HG03097 (cell line): ENCODE measurements around the gene MGLL.
"Not testable (repeated sequence)": the region's sequence is repeated elsewhere in the genome, so short reads cannot be mapped to it uniquely, and the experiment has no call there.

Experiments
- ATAC-seq: cut with Tn5 transposase; IDR thresholded peaks from one replicate; pipeline ENCODE4 v1.9.1; 2021; ENCODE audit not compliant: unreplicated experiment, low FRiP score

The MGLL gene

DNA sequence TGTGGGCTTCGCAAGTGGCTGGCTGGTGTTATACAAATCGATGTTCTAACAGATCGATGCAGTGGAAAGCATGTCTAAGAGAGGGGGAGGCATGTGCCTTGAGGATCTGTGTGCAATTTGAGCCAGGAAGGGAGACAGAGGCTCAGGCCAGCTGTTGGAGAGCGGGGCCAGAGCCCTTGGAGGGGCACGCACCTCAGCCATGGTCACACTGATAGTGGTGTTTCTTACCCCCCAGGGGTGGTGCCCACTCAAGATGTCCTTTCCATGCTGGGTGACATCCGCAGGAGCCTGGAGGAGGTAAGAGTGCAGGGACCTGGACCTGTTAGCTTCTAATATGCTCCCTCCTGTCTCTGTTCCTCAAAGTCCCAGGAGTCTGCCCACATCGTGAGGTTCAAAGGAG lies 153.4 kb downstream of the MGLL start:
- ATAC-seq: no peak

DNA sequence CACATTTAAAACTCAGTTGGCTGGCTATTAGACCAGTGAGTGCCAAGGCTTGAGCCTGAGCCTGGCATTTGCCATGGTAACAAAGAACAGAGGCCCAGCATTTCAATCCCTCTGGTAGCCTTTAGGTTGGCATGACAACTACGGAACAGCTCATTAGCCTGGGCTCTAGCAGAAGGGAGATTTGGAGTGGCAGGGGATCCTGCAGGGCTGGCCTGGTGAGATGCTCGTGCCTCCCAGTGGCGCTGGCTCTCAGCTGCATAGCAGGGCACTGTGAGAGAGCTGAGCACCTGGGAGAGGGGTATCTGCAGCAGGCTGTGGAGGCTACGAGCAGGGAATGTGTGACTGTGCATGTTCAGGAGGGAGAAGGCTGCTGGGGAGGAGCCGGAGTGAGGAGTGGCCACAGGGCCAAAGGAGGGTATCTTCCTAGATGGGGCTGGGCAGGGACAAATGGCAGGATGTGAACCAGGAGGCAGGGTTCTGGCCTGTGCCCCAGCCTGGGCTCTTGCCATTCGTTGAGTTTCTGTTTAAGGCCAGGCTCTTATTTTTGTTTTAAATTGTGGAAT lies 155.1 kb downstream of the MGLL start:
- no peak for ATAC-seq

DNA sequence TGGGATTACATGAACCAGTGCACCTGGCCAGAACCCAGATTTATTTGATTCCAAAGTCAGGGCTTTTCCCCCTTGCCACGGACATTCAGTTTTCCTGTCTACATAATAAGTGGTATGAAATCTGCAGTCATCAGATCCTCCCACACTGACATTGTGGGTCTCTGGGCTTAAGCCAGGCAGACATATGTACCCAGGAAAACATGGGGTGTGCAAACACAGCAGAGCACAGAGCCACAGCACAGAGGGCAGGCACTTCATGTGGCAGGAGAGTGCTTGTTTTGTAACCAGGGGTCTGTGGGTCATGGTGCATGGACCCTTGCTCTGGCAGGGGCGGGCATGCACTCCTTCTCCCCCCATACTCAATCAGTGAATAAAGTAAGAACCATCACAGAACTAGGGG lies 155.6 kb downstream of the MGLL start:
- ATAC-seq: no peak

DNA sequence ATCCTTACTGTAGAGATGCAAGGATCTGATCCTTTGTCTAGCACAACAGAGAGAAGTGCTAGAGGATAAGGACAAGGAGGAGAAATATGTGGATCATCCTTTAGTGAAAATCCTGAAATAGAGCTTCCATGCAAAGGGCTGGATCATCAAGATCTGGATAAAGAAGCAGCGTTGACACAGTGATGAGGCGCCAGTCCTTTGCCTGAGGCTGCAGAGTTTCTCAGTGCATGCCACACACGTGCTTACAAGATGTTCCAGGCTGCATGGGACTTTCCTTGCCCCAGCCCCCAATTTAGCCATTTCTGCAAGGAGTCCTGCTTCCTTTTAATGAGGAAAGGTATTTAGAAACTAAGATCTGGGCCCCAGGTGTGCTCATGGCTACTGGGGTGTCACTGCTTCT lies 156.7 kb downstream of the MGLL start:
- no peak for ATAC-seq

DNA sequence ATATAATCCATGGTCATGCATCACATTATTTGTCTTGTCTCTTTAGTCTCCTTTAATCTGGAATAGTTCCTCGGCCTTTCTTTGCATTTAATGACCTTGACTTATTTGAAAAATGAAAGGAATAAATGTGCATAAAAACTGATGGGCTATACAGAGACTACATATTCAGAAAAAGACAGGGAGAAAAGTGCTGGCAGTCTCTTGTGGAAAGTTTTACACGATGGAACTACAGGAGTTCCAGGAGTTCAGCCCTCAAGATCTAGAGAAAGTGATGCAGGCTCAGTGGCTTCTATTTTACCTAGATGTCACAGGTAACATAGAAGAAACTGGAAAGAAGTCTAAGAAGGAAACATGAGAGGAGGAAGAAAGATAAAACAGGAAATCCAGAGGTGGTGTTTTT lies 157.2 kb downstream of the MGLL start:
- no peak for ATAC-seq

DNA sequence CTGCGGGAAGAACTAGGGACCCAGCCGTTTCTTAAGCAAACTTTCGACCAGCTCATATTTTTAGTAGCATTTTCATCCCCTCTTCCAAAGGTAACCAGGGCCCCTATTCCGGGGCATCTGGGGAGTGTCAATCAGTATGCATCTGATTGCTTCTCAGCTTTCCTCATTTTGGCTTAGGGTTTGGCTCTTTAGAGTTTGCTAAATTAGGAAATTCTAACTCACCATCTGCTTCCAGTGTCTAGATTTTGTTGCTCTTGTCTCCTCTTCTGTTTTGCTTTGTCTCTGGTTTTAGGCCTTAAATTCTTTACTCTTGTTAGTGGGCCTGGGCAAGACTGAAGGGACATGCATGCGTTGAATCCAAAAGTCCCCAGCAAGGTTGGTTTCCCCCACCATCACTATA lies 159.2 kb downstream of the MGLL start:
- ATAC-seq: no peak

DNA sequence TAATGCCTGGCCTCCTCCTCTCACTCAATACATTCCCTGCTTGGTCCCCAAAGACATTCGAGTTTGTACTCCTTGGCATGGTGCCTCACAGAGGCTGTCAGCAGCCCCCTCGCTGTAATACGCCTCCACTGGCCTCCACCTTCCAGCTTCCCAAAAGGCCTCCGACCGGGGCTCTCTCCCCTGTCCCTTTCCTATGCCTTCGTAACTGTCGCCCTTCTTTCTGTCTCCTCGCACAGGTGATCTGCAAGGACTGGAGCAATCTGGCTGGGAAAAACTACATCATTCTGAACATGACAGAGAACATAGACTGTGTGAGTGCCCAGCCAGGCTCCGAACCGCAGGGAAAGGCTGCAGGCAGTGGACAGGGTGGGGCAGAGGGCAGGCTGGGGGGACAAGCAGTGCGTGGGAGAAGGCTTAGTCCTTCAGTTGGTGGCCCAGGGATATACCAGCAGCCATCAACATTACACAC lies 160.3 kb downstream of the MGLL start:
- ATAC-seq: no peak

DNA sequence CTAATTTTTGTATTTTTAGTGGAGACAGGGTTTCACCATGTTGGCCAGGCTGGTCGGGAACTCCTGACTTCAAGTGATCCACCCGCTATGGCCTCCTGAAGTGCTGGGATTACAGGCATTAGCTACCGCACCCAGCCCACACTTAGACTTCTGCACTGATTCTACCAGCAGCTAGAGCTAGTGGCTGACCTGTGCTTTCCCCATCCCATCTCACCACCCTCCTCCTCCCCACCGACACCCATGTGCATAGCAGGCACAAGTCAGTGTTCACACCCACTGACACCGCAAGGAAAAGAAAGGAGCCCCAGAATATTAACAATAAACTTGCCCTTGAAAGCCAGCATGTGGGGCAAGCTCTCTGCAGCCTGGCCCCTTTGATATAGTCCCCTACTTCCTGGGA lies 160.7 kb downstream of the MGLL start:
- ATAC-seq: no peak

DNA sequence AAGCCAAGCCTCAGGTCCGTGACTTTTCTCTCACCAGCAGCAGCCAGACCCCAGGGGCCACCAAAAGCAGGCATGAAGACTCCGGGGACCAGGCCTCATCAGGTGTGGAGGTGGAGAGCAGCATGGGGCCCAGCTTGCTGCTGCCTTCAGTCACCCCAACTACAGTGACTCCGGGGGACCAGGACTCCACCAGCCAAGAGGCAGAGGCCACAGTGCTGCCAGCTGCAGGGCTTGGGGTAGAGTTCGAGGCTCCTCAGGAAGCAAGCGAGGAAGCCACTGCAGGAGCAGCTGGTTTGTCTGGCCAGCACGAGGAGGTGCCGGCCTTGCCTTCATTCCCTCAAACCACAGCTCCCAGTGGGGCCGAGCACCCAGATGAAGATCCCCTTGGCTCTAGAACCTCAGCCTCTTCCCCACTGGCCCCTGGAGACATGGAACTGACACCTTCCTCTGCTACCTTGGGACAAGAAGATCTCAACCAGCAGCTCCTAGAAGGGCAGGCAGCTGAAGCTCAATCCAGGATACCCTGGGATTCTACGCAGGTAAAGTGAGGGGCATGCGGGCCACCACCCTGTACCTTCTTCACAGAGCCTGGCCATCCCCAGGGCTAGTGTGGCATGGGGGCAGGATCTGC lies 161.6 kb downstream of the MGLL start:
- ATAC-seq: no peak

DNA sequence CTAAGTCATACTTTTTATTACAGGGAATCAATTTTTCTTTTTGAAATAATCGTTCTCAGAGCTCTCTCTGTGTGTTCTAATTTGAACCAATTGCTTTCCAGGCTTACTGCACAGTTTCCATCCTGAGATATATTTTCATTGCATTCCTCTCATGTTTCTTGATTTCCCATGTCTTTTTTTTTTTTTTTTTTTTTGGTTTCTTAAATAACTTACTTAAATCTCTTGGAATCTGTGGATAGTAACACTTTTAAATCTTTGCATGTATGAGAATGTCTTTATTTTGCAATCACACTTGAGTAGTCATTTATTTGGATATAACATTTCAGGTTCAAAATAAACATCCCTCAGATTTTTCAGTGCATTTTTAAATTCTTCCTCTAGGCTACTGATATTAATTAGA lies 164.1 kb downstream of the MGLL start:
- ATAC-seq: no peak

DNA sequence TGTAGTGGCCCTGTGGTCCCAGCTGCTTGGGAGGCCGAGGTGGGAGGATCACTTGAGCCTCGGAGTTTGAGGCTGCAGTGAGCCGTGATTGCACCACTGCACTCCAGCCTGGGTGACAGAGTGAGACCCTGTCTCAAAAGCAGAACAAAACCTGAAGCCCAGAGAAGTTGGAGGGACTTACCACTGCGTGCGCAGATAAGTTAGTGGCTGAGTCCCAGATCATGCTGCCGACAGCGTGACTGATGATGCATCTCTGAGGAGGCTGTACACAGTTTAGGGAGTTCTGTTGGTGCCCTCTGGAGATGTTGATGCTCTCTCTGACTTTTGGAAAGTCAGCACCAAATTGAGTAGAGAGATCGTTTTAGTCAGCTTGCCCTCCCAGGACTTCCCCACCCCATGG lies 165.4 kb downstream of the MGLL start:
- no peak for ATAC-seq

DNA sequence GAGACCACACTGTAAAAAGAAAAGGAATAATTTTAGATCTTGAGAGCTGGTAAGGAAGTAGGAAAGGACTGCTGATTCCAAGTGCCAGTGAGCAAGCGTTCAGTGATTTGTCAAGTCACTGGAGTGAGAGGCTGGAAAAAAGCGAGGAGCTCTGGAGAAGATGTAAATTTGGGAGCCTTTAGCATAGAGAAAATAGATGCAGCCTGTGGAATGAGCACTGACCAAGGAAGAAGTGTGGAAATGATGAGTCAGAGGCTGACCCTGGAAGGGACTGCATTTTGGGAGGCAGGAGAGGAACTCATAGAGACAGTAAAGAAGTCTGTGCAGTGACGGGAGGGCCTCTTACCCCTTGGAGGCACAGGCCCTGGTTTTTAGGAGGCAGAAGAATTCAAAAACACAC lies 166.7 kb downstream of the MGLL start:
- ATAC-seq: no peak

DNA sequence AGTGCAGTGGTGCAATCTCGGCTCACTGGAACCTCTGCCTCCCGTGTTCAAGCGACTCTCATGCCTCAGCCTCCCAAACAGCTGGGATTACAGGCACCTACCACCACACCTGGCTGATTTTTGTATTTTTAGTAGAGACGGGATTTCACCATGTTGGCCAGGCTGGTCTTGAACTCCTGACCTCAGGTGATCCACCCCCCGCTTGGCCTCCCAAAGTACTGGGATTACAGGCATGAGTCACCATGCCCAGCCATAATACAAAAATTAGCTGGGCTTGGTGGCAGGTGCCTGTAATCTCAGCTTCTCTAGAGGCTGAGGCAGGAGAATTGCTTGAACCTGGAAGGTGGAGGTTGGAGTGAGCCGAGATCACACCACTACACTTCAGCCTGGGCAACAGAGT lies 167.3 kb downstream of the MGLL start:
- ATAC-seq: not testable (repeated sequence)

DNA sequence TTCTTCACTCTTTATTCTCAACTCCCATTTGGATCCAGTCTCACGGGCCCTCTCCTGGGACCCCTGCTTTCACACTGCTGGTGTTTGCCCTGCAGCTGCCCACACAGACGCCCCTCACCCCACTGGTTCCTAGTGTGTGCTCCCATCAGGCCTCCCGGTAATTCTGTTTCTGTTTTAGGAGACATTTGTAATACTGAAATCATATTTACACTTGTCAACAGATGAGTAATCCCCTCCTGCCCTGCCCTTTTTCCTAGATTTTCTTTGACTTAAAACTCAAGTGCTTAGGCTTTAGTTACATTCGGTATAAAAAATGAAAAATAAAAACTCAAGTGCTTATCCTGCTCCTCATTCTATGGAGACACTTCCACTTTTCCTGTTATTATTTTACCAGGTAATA lies 167.9 kb downstream of the MGLL start:
- ATAC-seq: no peak

DNA sequence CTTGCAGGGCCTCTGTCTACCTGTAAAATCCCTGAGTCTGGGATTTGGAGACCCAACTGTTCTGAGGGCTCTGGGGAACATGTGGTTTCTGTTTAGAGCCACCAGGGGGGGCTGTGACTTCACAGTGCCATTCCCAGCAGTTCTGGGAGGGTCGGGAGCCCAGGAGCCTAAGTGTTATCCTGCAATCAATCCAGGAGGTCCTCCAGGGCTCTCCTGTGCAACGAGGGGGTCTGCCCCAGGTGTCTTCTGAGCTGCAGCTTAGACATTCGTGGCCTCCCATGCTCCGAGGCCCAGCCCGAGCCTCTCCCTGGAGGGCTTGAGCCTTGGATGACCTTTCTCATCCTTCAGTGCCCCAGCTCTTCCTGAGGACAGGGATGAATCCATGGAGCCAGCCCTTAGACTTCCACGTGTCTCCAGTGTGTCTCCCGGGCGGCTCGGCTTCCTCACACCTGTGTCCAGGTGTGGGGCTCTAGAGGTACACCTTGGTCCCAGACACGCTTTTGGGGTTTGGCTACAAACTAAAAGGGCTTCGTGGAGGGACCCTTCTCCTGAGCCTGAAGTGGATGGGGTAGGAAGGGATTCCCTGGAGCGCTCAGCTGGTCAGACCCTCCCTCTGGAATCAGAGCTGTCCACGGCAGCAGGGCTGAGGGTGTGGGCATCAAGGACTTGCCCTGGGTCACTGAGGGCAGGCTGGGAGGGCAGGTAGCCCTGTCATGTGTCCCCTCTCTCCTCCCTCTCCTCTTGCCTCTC lies 169.9 kb downstream of the MGLL start:
- ATAC-seq: no peak

DNA sequence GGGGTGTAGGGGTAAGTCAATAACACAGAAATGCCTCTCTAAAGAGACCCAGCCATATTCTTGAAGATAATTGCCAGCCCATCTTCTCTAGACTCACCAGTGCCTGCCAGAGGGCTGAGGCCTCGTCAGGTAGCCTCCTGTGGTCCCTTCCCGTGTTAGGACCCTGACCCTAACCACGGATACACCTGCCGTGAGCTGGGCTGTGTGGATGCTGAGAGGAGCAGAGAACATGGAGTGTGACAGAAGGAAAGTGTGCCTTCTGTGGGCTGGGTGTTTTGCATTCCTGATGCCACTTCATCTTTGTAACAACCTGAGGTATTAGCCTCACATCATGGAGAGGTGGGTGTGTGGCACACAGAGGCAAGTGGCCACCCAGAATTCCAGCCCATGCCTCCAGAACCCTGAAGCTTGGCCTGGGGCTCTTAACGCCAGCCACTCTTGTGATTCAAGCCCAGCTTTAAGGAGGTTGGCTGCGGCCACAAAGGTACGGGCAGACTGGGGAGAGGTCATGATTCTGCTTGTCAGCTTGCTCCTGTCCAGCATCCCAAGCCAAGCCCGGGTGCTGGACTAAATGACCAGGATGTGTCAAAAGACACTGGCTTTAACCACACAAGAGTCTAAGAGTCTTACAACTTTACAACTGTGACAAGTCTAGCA lies 170.7 kb downstream of the MGLL start:
- no peak for ATAC-seq

DNA sequence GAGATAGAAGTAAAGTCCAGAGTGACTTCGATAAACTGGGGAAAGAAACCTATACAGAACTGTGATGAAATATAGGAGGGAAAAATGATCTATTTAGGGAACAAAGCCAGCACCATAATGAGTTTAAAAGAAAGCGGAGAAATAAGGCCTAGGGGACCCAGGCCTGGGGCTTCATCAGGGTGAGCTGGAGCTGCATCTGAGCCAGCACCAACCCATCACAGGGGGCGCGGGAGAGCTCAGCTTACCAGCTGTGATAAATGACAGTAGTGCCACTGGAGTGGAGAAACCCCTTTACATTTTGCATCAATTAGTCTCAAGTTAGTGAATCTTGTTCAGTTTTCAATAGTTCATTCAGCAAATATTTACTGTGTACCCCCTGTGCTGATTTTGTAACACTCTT lies 172.1 kb downstream of the MGLL start:
- ATAC-seq: no peak

DNA sequence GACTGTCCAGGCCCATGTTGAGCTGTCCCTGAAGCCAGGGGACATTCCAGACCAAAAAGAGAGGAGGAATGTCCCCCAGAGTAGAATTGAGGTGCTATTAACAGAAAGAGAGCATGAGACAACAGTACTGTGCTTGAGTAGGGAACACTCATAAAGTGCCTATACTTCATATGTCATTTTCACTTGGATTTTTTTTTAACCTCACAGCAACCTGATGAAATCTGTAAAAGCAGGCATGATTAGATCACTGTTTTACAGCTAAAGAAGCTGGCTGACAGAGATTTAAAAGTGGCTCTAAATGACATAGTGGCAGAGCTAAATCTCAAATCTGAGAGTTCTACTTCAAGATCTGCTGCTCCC lies 174.5 kb downstream of the MGLL start:
- ATAC-seq: no peak

DNA sequence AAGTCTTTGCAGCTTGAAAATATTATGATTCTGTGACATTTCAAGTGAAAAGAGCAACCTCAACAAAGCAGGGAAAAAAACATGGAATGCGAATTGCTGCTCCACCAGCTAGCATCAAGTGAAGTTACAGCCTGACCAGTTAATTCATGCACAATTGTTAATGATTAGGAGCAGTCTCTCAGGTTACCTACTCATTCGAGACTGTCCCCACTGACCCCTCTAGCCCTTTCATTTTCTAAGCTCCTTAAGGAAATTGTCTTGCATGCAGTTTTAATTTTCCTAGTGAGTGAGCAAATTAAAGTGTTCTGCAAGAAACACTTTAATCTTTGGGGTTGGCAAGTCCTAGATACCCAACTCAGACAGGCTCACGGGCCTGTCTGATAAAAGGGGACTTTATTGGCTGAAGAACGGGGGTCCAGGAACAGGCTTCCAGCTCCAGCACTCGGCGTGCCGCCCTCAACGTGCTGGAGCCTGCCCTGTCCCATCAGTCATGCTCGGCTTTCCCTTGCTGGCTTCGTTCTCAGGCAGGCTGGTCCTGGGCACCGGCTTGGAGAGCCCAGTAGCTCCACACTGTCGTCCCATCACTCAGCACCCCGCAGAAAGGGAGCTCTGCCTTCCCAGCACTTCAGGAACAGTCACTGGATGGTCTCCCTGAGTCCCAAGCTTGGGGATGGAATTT lies 175.0 kb downstream of the MGLL start:
- ATAC-seq: no peak

DNA sequence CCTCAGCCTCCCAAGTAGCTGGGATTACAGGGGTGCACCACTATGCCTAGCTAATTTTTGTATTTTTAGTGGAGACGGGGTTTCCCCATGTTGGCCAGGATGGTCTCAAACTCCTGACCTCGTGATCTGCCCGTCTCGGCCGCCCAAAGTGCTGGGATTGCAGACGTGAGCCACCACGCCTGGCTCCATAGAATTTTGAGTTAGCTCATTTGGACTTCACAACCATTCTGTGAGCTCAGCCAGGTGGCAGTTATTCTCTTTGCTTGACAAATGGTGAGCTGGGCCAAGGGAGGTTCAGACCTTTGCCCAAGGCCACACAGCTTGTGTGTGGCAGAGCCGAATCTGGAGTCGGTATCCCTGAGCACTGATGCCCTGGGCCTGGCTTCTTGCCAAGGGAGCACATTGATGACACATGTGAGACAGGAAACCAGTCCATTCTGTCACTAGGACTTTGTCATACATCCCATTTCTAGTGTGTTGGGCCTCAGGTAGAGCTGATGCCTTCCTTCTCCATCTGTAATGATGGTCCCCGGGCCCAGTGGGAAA lies 175.7 kb downstream of the MGLL start:
- ATAC-seq: no peak
